H9 (cell line): ENCODE measurements around the gene GALNT17. TPM values are rescaled to one million over a fixed set of nuclear protein-coding genes. Genes with fewer than 3 reads are reported as not detected.
A peak's percentile ranks its signal among the peaks of the same experiment; 100 is the strongest.

Source experiments
- DNase-seq: peaks from one replicate; pipeline ENCODE4 v3.0.0-alpha.2; 2017
- H2AFZ ChIP-seq: one replicate; pipeline ENCODE4 v1.6.1; 2013; ENCODE audit warnings: mild to moderate bottlenecking, low read length, control low read depth, moderate library complexity
- H2AK5ac ChIP-seq: 2 replicates; pipeline ENCODE4 v1.6.1; 2013; ENCODE audit warnings: low read length, control low read depth, mixed read lengths; ENCODE audit not compliant: insufficient read length
- H2BK120ac ChIP-seq: one replicate; pipeline ENCODE4 v1.6.1; 2013; ENCODE audit warnings: low read depth, mild to moderate bottlenecking, low read length, control low read depth, inconsistent platforms; ENCODE audit not compliant: poor library complexity, severe bottlenecking
- H2BK12ac ChIP-seq: 2 replicates; pipeline ENCODE4 v1.6.1; 2013; ENCODE audit warnings: low read length, control low read depth, mixed read lengths, low read depth; ENCODE audit not compliant: insufficient read length
- H2BK15ac ChIP-seq: 2 replicates; pipeline ENCODE4 v1.6.1; 2013; ENCODE audit warnings: low read depth, low read length, control low read depth
- H2BK20ac ChIP-seq: one replicate; pipeline ENCODE4 v1.6.1; 2013; ENCODE audit warnings: low read depth, mild to moderate bottlenecking, low read length, control low read depth, inconsistent platforms; ENCODE audit not compliant: poor library complexity, severe bottlenecking
- H2BK5ac ChIP-seq: 2 replicates; pipeline ENCODE4 v1.6.1; 2013; ENCODE audit warnings: low read length, control low read depth, mixed read lengths; ENCODE audit not compliant: insufficient read length
- H3K14ac ChIP-seq: 2 replicates; pipeline ENCODE4 v1.6.1; 2013; ENCODE audit warnings: low read length, control low read depth; ENCODE audit not compliant: insufficient read depth
- H3K18ac ChIP-seq: 2 replicates; pipeline ENCODE4 v1.6.1; 2013; ENCODE audit warnings: low read depth, mild to moderate bottlenecking, mixed read lengths, low read length, control low read depth; ENCODE audit not compliant: insufficient read length
- H3K23ac ChIP-seq: 2 replicates; pipeline ENCODE4 v1.6.1; 2013; ENCODE audit warnings: low read length, control low read depth, mixed read lengths, low read depth; ENCODE audit not compliant: insufficient read length
- H3K23me2 ChIP-seq: 2 replicates; pipeline ENCODE4 v1.6.1; 2013; ENCODE audit warnings: low read depth, mild to moderate bottlenecking, mixed read lengths, low read length, control low read depth; ENCODE audit not compliant: insufficient read length, poor library complexity, severe bottlenecking
- H3K27ac ChIP-seq: 2 replicates; pipeline ENCODE4 v1.5.1; 2013; ENCODE audit warnings: low read length, control low read depth, mixed read lengths, low read depth; ENCODE audit not compliant: insufficient read length
- H3K27me3 ChIP-seq: 2 replicates; pipeline ENCODE4 v1.6.1; 2013; ENCODE audit warnings: low read length, control low read depth, inconsistent platforms; ENCODE audit not compliant: insufficient read depth
- H3K4ac ChIP-seq: 2 replicates; pipeline ENCODE4 v1.6.1; 2013; ENCODE audit warnings: low read depth, mild to moderate bottlenecking, control low read depth, inconsistent platforms, low read length, moderate library complexity
- H3K4me1 ChIP-seq: 2 replicates; pipeline ENCODE4 v1.6.1; 2013; ENCODE audit warnings: low read length, control low read depth, inconsistent platforms; ENCODE audit not compliant: insufficient read depth
- H3K4me2 ChIP-seq: 2 replicates; pipeline ENCODE4 v1.6.1; 2013; ENCODE audit warnings: low read length, control low read depth, mixed read lengths; ENCODE audit not compliant: insufficient read length, insufficient read depth
- H3K56ac ChIP-seq: 2 replicates; pipeline ENCODE4 v1.6.1; 2013; ENCODE audit warnings: low read depth, mild to moderate bottlenecking, mixed read lengths, low read length, control low read depth; ENCODE audit not compliant: insufficient read length
- H3K79me1 ChIP-seq: 2 replicates; pipeline ENCODE4 v1.6.1; 2013; ENCODE audit warnings: low read depth, mild to moderate bottlenecking, moderate library complexity, low read length, control low read depth, inconsistent platforms; ENCODE audit not compliant: insufficient read depth, poor library complexity, severe bottlenecking
- H3K79me2 ChIP-seq: 2 replicates; pipeline ENCODE4 v1.6.1; 2013; ENCODE audit warnings: low read length, control low read depth, inconsistent platforms; ENCODE audit not compliant: insufficient read depth
- H3K9ac ChIP-seq: 2 replicates; pipeline ENCODE4 v1.6.1; 2013; ENCODE audit warnings: low read length, control low read depth, mixed read lengths; ENCODE audit not compliant: insufficient read length; ENCODE audit errors: extremely low read depth
- H3K9me3 ChIP-seq: one replicate; pipeline ENCODE4 v1.6.1; 2013; ENCODE audit warnings: low read depth, low read length, inconsistent platforms; ENCODE audit not compliant: control insufficient read depth
- H3T11ph ChIP-seq: one replicate; pipeline ENCODE4 v1.6.1; 2013; ENCODE audit warnings: mild to moderate bottlenecking, low read length, control low read depth, inconsistent platforms
- H4K20me1 ChIP-seq: one replicate; pipeline ENCODE4 v1.6.1; 2013; ENCODE audit not compliant: control insufficient read depth, insufficient read length, insufficient read depth
- H4K5ac ChIP-seq: 2 replicates; pipeline ENCODE4 v1.6.1; 2013; ENCODE audit warnings: low read depth, mild to moderate bottlenecking, mixed read lengths, low read length, control low read depth; ENCODE audit not compliant: insufficient read length
- H4K8ac ChIP-seq: replicated peaks from 2 replicates; pipeline ENCODE4 v1.6.1; 2013; ENCODE audit warnings: low read length, control low read depth, mixed read lengths, low read depth; ENCODE audit not compliant: insufficient read length
- H4K91ac ChIP-seq: 2 replicates; pipeline ENCODE4 v1.6.1; 2013; ENCODE audit warnings: low read depth, mild to moderate bottlenecking, moderate library complexity, mixed read lengths, low read length, control low read depth; ENCODE audit not compliant: insufficient read length
- H3K27ac Mint-ChIP-seq, 3 experiments: 2 replicates in 2 of 3; 3 replicates in 1 of 3; pipeline ENCODE4 v1.8.0; 2020 to 2021; ENCODE audit warnings: mixed read lengths in 3 of 3, mild to moderate bottlenecking in 1 of 3, moderate library complexity in 1 of 3
- H3K27me3 Mint-ChIP-seq: 2 replicates; pipeline ENCODE4 v1.8.0; 2021; ENCODE audit warnings: low read depth, mild to moderate bottlenecking, moderate library complexity, mixed read lengths
- H3K36me3 Mint-ChIP-seq, 3 experiments: 2 replicates in 2 of 3; 3 replicates in 1 of 3; pipeline ENCODE4 v1.8.0; 2020 to 2021; ENCODE audit warnings: low read depth in 3 of 3, mixed read lengths in 3 of 3; ENCODE audit not compliant: insufficient read depth in 1 of 3
- H3K4me1 Mint-ChIP-seq, 2 experiments: 2 replicates each; pipeline ENCODE4 v1.8.0; 2020; ENCODE audit warnings: mixed read lengths in 2 of 2
- H3K4me3 Mint-ChIP-seq, 2 experiments: 2 replicates in 1 of 2; 3 replicates in 1 of 2; pipeline ENCODE4 v1.8.0; 2020 to 2021; ENCODE audit warnings: mild to moderate bottlenecking in 2 of 2, mixed read lengths in 2 of 2, moderate library complexity in 1 of 2
- H3K9me3 Mint-ChIP-seq, 2 experiments: 2 replicates in 1 of 2; 3 replicates in 1 of 2; pipeline ENCODE4 v1.8.0; 2020; ENCODE audit warnings: mild to moderate bottlenecking in 2 of 2, mixed read lengths in 2 of 2, moderate library complexity in 1 of 2
- WGBS: extraction: QIAGEN DNeasy Blood & Tissue Kit; methylation state at CpG from one replicate; pipeline ENCODE4 v1.1.7; 2013; ENCODE audit warnings: missing lambda C conversion rate, low lambda C conversion rate, mixed read lengths; ENCODE audit not compliant: insufficient read length; ENCODE audit errors: extremely low coverage; 5-methylcytosine and 5-hydroxymethylcytosine counted together
- total RNA-seq: library from RNA; stranded (reverse); gene quantifications from 2 replicates; pipeline ENCODE4 v1.2.1, GENCODE V29; 2021
- TF ChIP-seq, protein P1 (sequence below): fragments of 200-600 bp; sonication (generic); conservative IDR thresholded peaks from 3 replicates; pipeline ENCODE4 v1.8.0; 2021; ENCODE audit warnings: antibody characterized with exemption, mild to moderate bottlenecking

GALNT17 gene
- total RNA-seq, 1 experiment from 2014 or later = 43.2 TPM

DNA sequence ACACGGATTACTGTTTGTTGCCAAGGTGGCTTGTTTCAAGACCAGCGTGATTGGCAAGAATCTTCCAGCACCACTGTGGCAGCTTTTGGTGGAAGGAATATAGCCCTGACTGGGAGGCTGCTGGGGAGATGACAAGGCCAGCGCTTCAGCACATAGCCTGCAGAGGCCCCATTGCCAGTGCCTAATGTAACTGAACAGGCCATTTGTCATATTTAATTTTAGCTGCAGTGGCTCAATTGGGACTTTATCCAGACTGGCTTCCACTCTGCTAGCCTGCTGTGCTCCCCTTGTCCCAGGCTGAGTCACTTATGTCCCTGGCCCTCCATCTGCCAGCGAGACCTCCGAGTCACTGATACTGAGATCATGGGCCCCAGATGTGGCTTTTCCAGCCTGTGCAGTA is 483.1 kb downstream of the GALNT17 start:
- no peak overlapping the region for H2BK20ac ChIP-seq
- H4K91ac ChIP-seq = no peak overlapping the region
- Mint-ChIP-seq H3K27ac (peak overlapping the region in 1 of 3 experiments; percentile 83; a peak in 3 of 7 replicates), H3K9me3 (peaks cover 0 to 13% of the 10 kb centered on the region in 2 experiments; a peak in 2 of 5 replicates), H3K27me3 (no peaks in the 10 kb centered on the region), H3K4me3 (no peak overlapping the region), H3K36me3 (peaks cover 2 to 18% (median 2%) of the 10 kb centered on the region in 3 experiments; a peak in 5 of 7 replicates), H3K4me1 (peaks cover 62 to 64% of the 10 kb centered on the region in 2 experiments)
- no peak overlapping the region for H2BK120ac ChIP-seq
- no peak overlapping the region for H2AK5ac ChIP-seq
- H3K79me2 ChIP-seq = no peaks in the 10 kb centered on the region
- H3K14ac ChIP-seq = no peak overlapping the region
- DNase-seq = no peak
- H3K79me1 ChIP-seq = no peaks in the 10 kb centered on the region
- H3K18ac ChIP-seq = no peak overlapping the region
- H3K4me2 ChIP-seq = no peak overlapping the region
- H2BK15ac ChIP-seq = no peak overlapping the region
- no peak overlapping the region for H3K27ac ChIP-seq
- no peak overlapping the region for H3K4ac ChIP-seq
- no peak overlapping the region for H2BK5ac ChIP-seq
- H4K8ac ChIP-seq = no peak overlapping the region
- no peaks in the 10 kb centered on the region for H3K9me3 ChIP-seq
- H3T11ph ChIP-seq = no peak overlapping the region
- H2AFZ ChIP-seq = no peak overlapping the region
- no peaks in the 10 kb centered on the region for H3K23me2 ChIP-seq
- peaks cover 9% of the 10 kb centered on the region; the same call in 1 of the 2 replicates for H3K4me1 ChIP-seq
- TF ChIP-seq, protein P1, sequence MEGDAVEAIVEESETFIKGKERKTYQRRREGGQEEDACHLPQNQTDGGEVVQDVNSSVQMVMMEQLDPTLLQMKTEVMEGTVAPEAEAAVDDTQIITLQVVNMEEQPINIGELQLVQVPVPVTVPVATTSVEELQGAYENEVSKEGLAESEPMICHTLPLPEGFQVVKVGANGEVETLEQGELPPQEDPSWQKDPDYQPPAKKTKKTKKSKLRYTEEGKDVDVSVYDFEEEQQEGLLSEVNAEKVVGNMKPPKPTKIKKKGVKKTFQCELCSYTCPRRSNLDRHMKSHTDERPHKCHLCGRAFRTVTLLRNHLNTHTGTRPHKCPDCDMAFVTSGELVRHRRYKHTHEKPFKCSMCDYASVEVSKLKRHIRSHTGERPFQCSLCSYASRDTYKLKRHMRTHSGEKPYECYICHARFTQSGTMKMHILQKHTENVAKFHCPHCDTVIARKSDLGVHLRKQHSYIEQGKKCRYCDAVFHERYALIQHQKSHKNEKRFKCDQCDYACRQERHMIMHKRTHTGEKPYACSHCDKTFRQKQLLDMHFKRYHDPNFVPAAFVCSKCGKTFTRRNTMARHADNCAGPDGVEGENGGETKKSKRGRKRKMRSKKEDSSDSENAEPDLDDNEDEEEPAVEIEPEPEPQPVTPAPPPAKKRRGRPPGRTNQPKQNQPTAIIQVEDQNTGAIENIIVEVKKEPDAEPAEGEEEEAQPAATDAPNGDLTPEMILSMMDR = no peak
- H3K27me3 ChIP-seq = no peaks in the 10 kb centered on the region
- no peak overlapping the region for H2BK12ac ChIP-seq
- H3K9ac ChIP-seq = no peak overlapping the region
- H3K56ac ChIP-seq = no peak overlapping the region
- no peaks in the 10 kb centered on the region for H4K20me1 ChIP-seq
- no peak overlapping the region for H4K5ac ChIP-seq
- no CpG with 5 or more reads among the region's 5 CpGs for WGBS
- no peak overlapping the region for H3K23ac ChIP-seq
